Left lobe of liver (tissue), 2 donors: Measurements from ENCODE around the gene CLDN7. TPM values are rescaled to one million over a fixed set of nuclear protein-coding genes. Genes with fewer than 3 reads are reported as not detected.

ENCODE experiments used
- ATAC-seq: fragments of 200-7000 bp; cut with Tn5 transposase; one replicate; pipeline ENCODE4 v1.9.1; 2020; ENCODE audit warnings: mild to moderate bottlenecking, moderate library complexity
- DNase-seq: peaks from one replicate; pipeline ENCODE4 v3.0.0-alpha.2; 2020; ENCODE audit warnings: low spot score
- total RNA-seq: library from RNA; stranded (reverse); gene quantifications from one replicate; pipeline ENCODE4 v1.2.1, GENCODE V29; 2021
- donor health status: DM: no; HTN: no; CAD: no; lungs with moderate emphysema.
- donor health status: DM: no; HTN: yes; CAD: no.

The CLDN7 gene, protein sequence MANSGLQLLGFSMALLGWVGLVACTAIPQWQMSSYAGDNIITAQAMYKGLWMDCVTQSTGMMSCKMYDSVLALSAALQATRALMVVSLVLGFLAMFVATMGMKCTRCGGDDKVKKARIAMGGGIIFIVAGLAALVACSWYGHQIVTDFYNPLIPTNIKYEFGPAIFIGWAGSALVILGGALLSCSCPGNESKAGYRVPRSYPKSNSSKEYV
- 20.5 TPM for total RNA-seq

DNA sequence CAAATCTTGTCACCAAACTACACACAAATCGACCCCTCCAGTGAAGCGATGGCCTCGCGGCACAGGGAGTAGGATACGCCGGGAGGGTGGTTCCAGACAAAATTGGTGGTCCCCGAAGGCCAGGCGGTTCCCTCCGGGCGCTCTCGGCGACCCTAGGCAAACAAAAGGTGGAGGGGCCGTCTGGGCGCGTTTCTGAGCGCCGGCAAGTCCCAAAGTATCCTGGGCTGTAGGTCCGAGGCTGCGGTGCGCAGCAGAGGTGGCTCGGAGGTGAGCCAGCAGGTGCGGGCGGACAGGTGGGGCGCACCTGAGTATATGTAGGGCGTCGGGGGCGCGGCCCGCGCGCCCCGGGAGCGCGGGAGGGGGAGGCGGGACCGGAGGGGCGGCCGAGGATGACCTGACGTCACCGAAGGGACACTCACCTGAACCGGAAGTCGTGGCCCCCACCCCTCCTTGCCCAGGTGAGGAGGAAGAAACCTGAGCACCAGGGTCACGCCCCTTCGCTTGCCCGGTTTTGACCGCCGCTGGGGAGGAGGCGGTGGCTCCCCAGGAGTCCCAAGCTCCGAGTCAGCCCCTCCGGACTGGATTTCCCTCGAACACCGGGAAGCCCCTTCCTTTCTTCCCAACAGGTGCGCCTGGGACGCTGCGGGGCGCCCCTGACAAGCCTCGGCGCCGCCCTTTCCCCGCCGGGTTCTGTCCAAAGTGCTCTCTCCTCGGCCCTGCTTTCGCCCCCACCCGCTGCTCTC lies at the start of gene CLDN7:
Gene CLDN7, minus strand, starts transcription at position 287 of the 743 bp plus-strand sequence. CDS start 435 bp downstream, outside the sequence.
- DNase-seq: peak; percentile 62
- no peak for ATAC-seq

DNA sequence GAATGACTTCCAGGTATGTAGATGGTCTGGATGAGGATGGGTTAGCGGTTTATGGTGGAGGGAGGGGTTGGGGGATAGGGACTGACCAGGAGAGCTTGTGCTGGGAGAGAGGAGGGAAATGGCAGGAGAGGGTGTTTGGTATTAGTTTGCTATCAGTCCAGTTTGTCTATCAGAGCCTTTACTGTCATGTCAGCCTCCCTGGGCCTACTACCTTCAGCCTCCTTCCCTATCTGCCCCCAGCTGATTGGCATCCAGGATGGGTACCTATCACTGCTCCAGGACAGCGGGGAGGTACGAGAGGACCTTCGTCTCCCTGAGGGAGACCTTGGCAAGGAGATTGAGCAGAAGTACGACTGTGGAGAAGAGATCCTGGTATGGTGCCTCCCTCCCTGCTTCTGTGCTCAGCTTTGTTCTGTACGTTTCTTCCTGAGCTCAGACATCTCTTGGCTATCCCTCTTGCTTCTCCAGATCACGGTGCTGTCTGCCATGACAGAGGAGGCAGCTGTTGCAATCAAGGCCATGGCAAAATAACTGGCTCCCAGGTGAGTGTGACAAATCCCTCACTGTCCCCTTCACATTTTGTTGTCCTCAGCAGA lies 48.9 kb upstream of the CLDN7 start:
- DNase-seq (no peak), ATAC-seq (no peak)

DNA sequence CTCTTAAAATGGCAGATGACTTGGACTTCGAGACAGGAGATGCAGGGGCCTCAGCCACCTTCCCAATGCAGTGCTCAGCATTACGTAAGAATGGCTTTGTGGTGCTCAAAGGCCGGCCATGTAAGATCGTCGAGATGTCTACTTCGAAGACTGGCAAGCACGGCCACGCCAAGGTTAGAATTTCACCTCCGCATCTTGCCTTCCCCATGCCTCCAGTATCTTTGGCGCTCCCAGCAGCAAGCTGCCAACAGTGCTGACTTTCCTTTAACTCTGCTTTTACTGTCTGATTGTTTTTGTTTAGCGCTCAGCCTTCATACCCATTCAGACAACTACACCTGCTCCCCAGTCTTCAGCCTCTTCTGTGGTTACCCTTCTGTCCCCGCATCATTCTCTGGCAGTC lies 47.4 kb upstream of the CLDN7 start:
- DNase-seq: no peak
- no peak for ATAC-seq

DNA sequence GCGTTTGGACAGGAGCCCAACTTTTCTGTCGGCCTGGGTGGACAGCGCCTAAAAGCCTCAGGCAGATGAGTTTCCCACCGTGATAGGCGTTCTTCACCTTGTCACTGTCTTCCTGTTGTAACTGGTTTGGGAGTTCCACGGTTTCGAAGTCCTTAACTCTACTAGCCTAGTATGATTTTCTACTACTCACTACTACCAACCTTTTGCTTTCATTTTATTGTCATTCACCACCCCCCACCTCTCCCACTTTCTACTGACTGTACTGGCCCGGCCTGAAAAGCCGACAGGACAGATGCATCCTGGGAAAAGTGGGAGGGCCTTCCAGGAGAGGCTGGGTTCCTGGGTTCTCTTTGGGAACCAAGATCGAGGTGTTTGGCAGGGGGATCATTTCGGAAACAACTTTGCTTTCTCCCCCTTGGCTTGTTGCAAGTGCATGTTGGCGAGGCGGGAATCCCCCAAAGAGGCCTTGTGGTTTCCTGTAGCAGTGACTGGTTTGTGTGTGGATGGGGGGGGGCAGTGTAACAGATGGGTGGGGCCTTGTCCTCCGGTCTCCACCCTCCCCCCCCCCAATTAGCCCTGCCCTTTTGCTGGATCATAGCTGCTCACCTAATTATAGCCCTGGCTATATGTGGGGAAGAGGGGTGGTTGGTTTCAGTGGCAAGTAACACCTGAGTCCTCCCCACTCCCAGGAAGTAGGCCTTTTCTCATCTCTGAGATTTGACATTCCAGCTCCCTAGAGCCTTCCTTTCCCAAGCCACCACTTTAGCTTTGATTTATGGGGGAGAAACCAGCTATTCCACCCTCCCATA lies 46.6 kb upstream of the CLDN7 start:
- ATAC-seq (peak; percentile 49), DNase-seq (peak; percentile 80)

DNA sequence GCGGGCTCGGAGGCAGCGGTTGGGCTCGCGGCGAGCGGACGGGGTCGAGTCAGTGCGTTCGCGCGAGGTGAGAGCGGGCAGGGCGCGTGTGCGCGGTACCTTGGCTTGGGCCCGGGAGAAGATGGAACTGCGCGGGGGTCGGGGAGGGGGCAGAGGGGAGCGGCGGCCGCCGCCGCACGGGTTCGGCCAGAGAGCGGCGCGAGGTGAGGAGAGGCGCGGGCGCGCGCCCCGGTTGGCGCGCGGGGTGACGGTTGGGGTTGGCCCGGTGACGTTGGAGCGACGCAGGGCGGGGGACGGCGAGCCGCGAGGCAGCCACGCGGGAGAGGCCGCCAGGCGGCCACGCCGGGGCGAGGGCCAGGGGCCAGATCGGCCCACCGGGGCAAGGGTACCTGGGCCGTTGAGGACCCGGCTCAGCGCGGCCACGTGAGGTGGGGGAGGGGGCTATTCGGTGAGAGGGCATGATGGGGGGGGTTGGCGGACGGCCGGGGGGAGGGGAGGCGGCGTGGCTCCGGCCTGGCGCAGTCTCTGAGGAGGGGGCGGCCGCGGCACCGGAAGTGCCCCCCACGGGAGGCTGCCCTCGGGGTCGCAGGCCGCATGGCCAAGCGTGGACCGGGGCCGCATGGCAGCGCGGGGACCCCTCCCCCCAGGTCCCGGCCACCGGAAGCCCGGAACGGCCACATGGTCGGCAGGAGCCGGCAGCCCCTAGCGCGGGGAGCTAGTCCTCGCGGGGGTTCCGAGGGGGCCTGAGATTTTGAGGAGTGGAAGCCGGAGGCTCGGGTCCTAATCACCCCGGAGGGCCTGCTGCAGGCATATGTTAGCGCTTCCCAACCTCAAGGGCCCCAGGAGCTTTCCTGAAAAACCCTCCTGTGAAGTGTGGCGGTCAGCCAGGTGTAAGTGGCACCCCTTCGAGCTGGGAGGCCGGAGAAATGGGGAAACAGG lies 45.7 kb upstream of the CLDN7 start:
- ATAC-seq: peak; percentile 11
- peak; percentile 64 for DNase-seq

DNA sequence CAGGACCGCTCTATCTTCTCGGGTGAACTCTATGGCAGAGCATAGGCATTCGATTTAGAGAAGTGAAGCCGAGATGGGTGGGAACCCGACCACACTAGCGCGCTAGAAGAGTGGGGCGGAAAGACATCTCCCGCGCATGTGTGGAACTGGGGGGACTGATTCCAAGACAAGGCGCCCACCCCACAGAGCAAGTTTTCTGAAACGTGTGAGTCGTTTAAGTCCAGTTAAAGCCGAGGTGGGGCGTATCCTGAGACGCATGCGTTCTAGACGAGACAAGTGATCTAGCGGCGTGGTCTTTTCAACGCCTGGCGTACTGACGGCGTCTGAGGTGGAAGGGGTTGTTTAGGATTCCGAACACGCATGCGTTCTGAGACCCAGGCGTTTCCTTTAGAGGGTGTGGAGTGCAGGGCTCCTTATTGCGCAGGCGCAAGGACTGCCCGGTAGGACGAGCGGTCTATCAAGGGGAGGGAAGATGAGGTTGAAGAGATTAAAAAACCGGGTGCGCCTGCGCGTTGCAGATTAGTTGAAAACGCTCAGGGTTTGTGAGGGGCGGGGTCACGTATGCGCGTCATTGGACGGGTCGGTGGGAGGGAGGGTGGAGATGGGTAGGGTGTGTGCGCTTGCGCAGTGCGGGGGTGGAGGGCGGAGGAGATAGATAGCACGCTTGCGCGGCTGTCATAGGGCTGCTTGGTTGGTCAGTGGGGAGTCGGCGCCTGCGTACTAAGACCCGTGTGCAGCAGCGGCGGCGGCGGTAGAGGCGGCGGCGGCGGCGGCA lies 44.8 kb upstream of the CLDN7 start, which contains the start of gene EIF5A:
Gene EIF5A, plus strand, starts transcription at position 718 of the 775 bp plus-strand sequence. CDS start 2,008 bp downstream, outside the sequence.
- ATAC-seq: peak; percentile 84

DNA sequence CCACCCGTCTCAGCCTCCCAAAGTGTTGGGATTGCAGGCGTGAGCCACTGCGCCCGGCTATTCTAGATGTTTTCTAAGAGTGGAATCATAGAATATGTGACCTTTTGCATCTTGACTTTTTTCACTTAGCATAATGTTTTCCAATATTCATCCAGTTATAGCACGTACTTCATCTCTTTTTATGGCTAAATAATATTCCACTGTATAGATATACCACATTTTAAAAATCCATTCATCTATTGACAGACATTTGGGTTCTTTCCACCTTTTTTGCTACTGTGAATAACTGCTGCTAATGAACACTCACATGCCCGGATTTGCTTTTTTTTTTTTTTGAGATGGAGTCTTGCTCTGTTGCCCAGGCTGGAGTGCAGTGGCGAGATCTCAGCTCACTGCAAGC lies 41.9 kb upstream of the CLDN7 start:
- no peak for ATAC-seq
- no peak for DNase-seq

More for the DNA sequence above, 44.8 kb upstream of the CLDN7 start, which contains the start of gene EIF5A:
- DNase-seq: peak; percentile 100

DNA sequence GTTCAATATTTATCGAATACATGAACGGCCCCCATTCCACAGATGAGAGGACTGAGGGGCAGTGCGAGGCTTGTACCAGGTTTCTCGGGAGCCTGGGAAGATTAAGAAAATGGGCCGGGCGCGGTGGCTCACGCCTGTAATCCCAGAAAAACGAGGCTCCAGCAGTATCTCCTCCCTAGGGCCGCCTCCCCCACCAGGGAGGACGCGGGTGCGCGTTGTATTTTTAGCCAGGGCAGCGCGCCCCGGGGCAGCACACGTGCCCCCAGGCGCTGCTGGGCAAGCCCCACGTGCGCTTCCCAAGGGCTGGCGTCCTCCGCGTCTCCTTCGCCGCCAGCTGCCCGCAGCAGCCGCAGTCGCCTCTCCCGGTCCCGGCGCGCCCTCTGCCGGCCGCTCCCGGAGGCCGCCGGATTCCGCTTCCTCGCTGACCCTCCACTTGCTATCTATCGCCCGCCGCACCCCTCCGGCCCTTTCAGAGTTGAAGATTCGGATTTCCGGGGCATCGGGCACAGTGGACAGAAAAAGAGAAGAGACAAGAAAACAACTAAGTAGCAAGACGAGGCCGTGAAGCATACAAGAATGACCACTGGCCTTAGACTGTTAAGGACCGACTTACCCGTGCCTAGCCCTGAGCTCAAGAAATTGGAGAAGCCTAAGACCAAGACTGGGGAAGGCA lies 34.0 kb upstream of the CLDN7 start:
- peak; percentile 82 for DNase-seq
- peak; percentile 87 for ATAC-seq

DNA sequence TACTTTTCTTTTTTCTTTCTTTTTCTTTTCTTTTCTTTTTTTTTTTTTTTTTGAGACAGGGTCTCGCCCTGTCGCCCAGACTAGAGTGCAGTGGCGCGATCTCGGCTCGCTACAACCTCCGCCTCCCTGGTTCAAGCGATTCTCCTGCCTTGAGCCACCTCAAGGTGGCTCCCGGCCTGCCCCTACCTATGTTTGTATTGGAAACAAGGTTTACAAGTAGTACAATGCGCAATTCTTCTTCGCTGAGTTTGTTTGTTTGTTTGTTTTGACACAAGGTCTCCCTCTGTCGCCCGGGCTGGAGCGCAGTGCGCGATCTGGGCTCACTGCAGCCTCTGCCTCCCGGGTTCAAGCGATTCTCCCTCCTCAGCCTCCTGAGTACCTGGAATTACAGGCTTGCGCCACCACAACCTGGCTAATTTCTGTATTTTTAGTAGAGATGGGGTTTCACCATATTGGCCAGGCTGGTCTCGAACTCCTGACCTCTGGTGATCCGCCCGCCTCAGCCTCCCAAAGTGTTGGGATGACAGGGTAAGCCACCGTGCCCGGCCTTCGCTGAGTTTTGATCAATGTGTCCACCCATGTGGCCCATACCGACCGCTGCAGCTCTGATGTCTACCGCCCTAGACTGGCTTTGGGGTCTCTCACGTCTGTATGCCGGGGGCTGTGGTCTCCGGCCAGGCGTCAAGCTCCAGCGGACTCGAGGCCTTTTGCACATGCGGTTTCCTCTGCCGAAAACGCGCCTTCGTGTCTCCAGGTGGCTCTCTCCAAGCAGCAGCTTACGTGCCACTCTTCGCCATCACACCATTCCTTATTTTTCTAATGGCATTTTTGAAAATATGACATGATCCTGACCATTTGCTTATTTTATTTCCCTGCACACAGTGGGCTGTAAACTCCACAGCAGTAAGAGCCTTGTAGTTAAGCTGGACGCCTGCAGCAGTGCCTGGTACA lies 33.2 kb upstream of the CLDN7 start:
- DNase-seq: no peak
- ATAC-seq: no peak

DNA sequence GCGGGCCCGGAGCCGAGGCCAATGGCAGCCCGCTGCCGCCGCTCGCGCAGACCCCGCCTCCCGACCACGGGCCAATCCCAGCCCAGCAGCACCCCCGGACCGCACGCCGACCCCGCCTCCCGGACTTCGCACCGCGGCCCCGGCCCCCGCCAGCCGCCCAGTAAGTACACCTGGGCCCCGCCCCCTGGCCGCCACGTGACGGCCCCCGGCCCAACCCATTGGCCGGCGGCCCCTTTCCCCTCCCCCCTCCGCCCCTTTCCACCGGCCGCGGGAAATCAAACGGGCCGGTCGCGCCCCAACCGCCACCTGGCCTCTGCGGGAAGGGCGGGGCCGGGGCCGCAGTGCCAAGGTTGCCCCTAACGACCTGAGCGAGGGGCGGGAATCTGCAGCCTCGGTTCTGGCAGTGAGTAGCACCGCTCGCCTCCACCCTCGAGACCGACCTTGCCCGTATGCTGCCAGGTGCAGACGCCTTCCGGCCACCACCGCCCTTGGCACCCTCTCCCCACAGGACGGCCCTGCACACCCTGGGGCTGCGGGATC lies 32.4 kb upstream of the CLDN7 start, which contains the start of gene YBX2:
Gene YBX2, minus strand, starts transcription at position 26 of the 540 bp plus-strand sequence. CDS start 139 bp downstream, outside the sequence.
- ATAC-seq (peak; percentile 80), DNase-seq (peak; percentile 85)

DNA sequence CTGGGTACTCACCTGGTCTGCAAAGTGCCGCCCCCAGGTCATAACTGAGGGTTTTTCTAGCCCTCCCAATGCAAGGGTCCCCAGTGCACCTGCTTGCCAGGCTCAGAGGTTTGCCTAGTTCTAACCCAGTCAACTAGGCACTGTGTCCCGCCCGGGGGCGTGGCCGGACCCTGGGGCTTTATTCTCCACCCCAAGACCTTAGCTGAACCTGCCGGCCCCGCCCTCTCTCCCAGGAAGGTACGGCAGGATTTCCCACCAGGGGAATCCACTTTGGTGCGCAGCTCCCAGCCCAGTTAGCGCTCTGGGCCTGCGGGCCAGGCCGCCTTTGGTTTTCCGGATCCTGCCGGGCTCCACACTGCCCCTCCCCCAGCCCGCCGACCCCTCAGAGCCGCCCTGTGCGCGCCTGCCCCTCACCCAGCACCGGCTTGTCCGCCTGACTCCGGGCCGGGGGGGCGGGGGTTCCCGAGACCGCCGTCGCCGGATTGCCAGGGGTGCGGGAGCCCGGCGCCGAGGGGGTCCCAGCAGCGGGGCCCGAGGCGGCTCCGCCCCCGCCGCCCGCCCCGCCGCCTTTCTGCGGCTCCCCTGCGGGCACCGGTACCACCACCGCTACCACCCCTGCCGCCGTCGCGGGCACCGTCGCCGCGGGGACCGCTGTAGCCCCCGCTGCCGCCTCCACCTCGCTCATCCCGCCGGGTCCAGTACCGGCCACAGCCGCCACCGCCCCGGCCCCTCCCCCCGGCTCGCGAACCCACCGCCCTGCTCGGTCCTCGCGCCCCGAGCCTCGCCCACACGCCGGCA lies 31.7 kb upstream of the CLDN7 start:
- ATAC-seq (peak; percentile 34), DNase-seq (no peak)

DNA sequence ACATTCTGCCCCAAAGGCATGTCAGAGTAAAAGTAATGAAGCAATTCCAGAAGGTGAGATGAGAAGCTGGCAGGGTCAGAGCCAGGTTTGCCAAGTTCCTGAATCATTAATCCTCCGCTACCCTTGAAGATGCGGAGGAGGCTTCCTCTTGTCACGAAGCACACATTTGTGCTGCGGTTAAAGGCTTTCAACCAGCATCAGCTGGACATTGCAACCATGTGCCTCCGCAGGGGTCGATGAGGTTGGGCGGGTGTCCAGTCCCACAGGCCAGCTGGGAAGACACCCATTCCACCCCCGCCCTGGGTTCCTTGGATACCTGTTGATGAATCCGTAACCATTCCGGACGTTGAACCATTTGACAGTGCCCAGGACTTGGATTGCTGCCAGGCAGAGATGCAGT lies 30.9 kb upstream of the CLDN7 start:
- no peak for DNase-seq
- ATAC-seq: no peak

DNA sequence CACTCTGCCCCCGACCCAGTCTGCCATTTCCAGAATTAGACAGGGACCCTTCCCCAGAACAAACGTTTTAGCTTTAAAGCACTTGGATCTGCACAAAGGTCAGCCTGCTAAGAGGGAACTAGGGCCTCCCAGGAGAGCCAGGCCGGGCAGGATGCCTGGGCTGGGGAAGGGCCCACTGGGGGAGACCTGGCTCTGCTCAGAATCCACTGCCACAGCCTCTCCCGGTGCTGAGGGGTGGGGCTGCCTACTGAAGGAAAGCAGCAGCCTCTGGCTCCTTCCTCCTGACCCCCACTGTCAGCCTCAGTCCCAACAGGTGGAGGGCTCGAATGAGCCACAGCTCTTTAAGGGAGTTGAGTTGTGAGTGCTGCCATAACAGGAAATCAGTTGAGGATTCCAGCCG lies 30.5 kb upstream of the CLDN7 start:
- no peak for DNase-seq
- ATAC-seq: no peak

DNA sequence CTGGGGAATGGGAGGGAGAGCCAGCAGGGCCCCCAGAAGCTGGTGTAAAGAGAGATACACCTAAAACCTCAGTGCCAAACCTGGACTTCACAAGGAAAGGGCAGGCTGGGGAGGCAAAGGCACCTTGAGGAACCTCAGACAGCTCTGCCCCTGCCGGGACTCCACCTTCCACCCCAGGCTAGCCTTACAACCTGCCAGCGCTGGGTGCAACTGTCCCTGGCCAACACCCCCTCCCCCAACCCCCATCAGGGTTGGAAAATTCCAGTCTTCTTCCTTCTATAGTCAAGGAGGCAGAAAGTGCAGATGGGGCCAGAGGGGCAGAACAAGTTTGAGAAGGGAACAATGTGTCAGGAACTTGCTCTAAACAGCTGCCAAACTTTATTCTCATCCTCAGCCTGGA lies 29.9 kb upstream of the CLDN7 start:
- ATAC-seq (no peak), DNase-seq (no peak)

DNA sequence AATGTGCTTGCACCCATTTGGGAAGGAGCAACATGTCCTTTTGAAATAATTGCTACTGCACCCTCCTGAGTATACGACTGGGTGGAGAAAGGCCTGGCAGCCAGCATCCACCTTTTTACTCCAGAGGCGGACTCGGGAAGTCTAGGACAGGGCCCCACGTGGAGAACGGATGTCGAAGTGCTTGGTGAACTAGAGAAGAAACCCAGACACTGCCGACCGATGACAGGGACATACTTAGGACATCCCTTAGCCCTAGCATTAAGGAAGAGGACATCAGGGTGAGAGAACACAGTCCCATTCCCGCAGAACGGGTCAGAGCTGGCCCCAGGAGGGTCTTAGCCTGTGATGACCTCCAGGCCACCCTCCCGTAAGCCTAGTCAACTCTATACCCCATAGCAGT lies 28.4 kb upstream of the CLDN7 start:
- DNase-seq: no peak
- ATAC-seq: no peak

DNA sequence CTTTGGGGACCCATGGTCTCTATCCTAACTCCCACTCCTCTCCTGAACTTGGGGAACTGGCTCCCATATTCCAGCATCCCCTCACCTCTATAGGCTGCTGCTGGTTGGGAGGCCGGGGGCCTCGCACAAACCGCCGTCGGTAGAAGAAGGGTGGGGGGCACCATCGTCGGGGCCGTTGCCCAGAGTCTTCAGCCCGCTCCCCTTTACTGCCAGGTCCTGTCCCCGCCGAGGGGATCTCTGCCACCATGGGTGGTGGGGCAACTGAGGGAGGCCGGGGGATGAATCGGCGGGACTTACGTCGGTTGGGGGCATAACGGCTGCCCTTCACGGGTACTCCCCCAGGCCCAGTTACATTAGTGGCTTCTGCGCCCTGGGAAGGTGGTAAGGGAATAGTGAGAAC lies 27.9 kb upstream of the CLDN7 start:
- DNase-seq (no peak), ATAC-seq (no peak)
